Heart right ventricle (tissue), 16 donors: ENCODE data around the gene NKIRAS2. TPM values are rescaled to one million over a fixed set of nuclear protein-coding genes. Genes with fewer than 3 reads are reported as not detected.
A peak's percentile ranks its signal among the peaks of the same experiment; 100 is the strongest.
"Not testable (repeated sequence)": the region's sequence is repeated elsewhere in the genome, so short reads cannot be mapped to it uniquely, and the experiment has no call there.

Experiments used
- ATAC-seq, 8 donors: fragments of 200-7000 bp; cut with Tn5 transposase; one replicate each; pipeline ENCODE4 v1.9.1; 2020; ENCODE audit warnings: mild to moderate bottlenecking in 8 of 8, moderate library complexity in 8 of 8, moderate number of reproducible peaks in 1 of 8
- DNase-seq, 2 donors: peaks; one replicate each; pipeline ENCODE4 v3.0.0-alpha.2; 2020
- H3K27ac ChIP-seq, 10 donors: fragments of 200-600 bp; sonication (generic) in 2 of 10; one replicate each; pipeline versions ENCODE4 v1.5.0 to v1.8.0; 2020 to 2022; ENCODE audit warnings: mild to moderate bottlenecking in 3 of 10
- H3K27me3 ChIP-seq, 7 donors: fragments of 200-600 bp; one replicate each; pipeline ENCODE4 v1.8.0; 2021 to 2022; ENCODE audit warnings: mild to moderate bottlenecking in 2 of 7
- H3K36me3 ChIP-seq, 9 donors: fragments of 200-600 bp; sonication (generic) in 1 of 9; one replicate each; pipeline versions ENCODE4 v1.5.0 to v1.8.0; 2020 to 2022; ENCODE audit warnings: mild to moderate bottlenecking in 2 of 9
- H3K4me1 ChIP-seq, 9 donors: fragments of 200-600 bp; sonication (generic) in 1 of 9; one replicate each; pipeline versions ENCODE4 v1.5.0 to v1.8.0; 2020 to 2022; ENCODE audit warnings: mild to moderate bottlenecking in 4 of 9
- H3K4me3 ChIP-seq, 10 donors: fragments of 200-600 bp; sonication (generic) in 2 of 10; one replicate each; pipeline versions ENCODE4 v1.5.0 to v1.8.0; 2020 to 2022; ENCODE audit warnings: mild to moderate bottlenecking in 7 of 10, moderate library complexity in 2 of 10
- H3K9me3 ChIP-seq, 11 donors: fragments of 200-600 bp in 10 of 11; sonication (generic) in 2 of 11; one replicate each; pipeline versions ENCODE4 v1.5.0 to v1.8.0; 2013 to 2022; ENCODE audit warnings: mild to moderate bottlenecking in 2 of 11, control low read depth in 1 of 11, moderate library complexity in 1 of 11
- CTCF ChIP-seq, 9 donors: fragments of 200-600 bp; sonication (generic) in 2 of 9; IDR thresholded peaks; one replicate each; pipeline versions ENCODE4 v1.5.0 to v1.8.0; 2021 to 2022; ENCODE audit warnings: antibody characterized with exemption in 9 of 9, mild to moderate bottlenecking in 5 of 9, moderate library complexity in 1 of 9
- WGBS, 2 donors: extraction: QIAGEN DNeasy Blood & Tissue Kit; methylation state at CpG; one replicate each; pipeline ENCODE4 v1.1.7; 2013; ENCODE audit warnings: inconsistent platforms in 1 of 2; 5-methylcytosine and 5-hydroxymethylcytosine counted together
- intact Hi-C, 10 donors: fragments of 100-400 bp; cut with DNase I; formaldehyde crosslinking; loops; one replicate each; pipeline versions ENCODE4 v1.11.1 to v1.14.2; 2022
- polyA plus RNA-seq, 2 donors: library from polyadenylated mRNA; stranded (reverse); fragments of 200-250 nt; gene quantifications; one replicate each; pipeline ENCODE4 v1.2.3, GENCODE V29; 2013
- total RNA-seq, 10 donors: library from RNA; stranded (reverse); fragmentation: NEBNext Ultra II Directional in 3 of 10; extraction: Animal tissue kit (Norgen Biotek cat#: 25700) in 3 of 10; gene quantifications; one replicate each; pipeline versions ENCODE4 v1.2.1 to v1.2.4, GENCODE V29; 2021 to 2023
- donor health status: Arrhythmogenic right ventricular cardiomyopathy.
- donor health status: ischemic (EF 13 %, LVEDD 7.1; RV severe dilation, severe dysfunction).
- donor health status: healthy with polysubstance abuse.
- donor health status: DM: no; HTN: yes; CAD: no.
- donor health status: DM: no; HTN: no; CAD: no.
- donor health status: ischemic (EF 25% LVEDD 6.9; RV normal size, moderate dysfunction).
- donor health status: ischemic (EF 25% LVEDD 5.7; RV mildly dilated, moderate dysfunction).
- donor health status: healthy.
- donor health status: DM: yes; HTN: yes; CAD: no.
- donor health status: Ischemic cardiomyopathy.
- donor health status: ischemic (EF 35%, LVEDD 5.7; RV mildly dilated, moderate dysfunction).
- donor health status: nonischemic (EF 11% LVEDD 7.7; RV severe dilation, severe dysfunction).
- donor health status: DM: yes; HTN: yes; CAD: no.
- donor health status: PGD.
- donor health status: ischemic (EF 29% LVEDD 5.4; RV normal size, mild dysfunction).
- donor health status: nonischemic (EF 23%, LVEDD 6.1; RV moderate dilation, normal function).

NKIRAS2 gene
- total and polyA plus RNA-seq, 12 donors = 50.1 to 64.1 (median 57.2) TPM

GRCh38 chr17:42017866-42018200 is 2.1 kb upstream of the NKIRAS2 start:
- Histone ChIP-seq H3K4me1 (peaks cover 4 to 72% (median 56%) of the 10 kb centered on the region in 9 donors), H3K36me3 (peaks cover 0 to 19% (median 9%) of the 10 kb centered on the region in 9 donors), H3K9me3 (no peaks in the 10 kb centered on the region), H3K27ac (peak overlapping the region; percentile 85 to 97 (median 94)), H3K27me3 (no peaks in the 10 kb centered on the region), H3K4me3 (peak overlapping the region; percentile 71 to 98 (median 88))
- 2 to 10% methylated on average over 11 of the region's 11 CpGs for WGBS, 2 donors
- ATAC-seq (no peak), DNase-seq (no peak)
- TF ChIP-seq CTCF (IDR thresholded peaks at IDR 0.05) = no peak
- intact Hi-C loops = loop anchor here in 5 of 10 donors (5.0 kb wide), 2 partner anchors 46 to 51 kb away; partner anchors contain the start of gene CNP (in 4 of the 5)

GRCh38 chr17:42018339-42018738 is 1.6 kb upstream of the NKIRAS2 start:
- DNase-seq (no peak), ATAC-seq (no peak)
- Histone ChIP-seq H3K27me3 (no peaks in the 10 kb centered on the region), H3K27ac (peak overlapping the region in 9 of 10 donors; percentile 86 to 97 (median 94)), H3K36me3 (peaks cover 0 to 24% (median 14%) of the 10 kb centered on the region in 9 donors), H3K4me3 (peak overlapping the region in 8 of 10 donors; percentile 71 to 98 (median 86)), H3K9me3 (no peaks in the 10 kb centered on the region), H3K4me1 (peaks cover 4 to 66% (median 51%) of the 10 kb centered on the region in 9 donors)
- intact Hi-C loops = loop anchor here in 5 of 10 donors (5.0 kb wide), 2 partner anchors 46 to 51 kb away; partner anchors contain the start of gene CNP (in 4 of the 5)
- WGBS, 2 donors = 28 to 30% methylated on average over 3 of the region's 3 CpGs
- TF ChIP-seq CTCF (IDR thresholded peaks at IDR 0.05) = no peak

GRCh38 chr17:42018988-42019387 is 902 bp upstream of the NKIRAS2 start:
- no peak for DNase-seq
- H3K4me1 ChIP-seq = peaks cover 4 to 65% (median 47%) of the 10 kb centered on the region in 9 donors
- intact Hi-C loops = loop anchor here in 5 of 10 donors (5.0 kb wide), 2 partner anchors 47 to 52 kb away; partner anchors contain the start of gene CNP (in 4 of the 5)

GRCh38 chr17:42020845-42021244 is 955 bp downstream of the NKIRAS2 start:
- H3K27me3 ChIP-seq, ATAC-seq, DNase-seq, H3K9me3 ChIP-seq: not testable (repeated sequence)
- Histone ChIP-seq H3K4me3 (peak overlapping the region; percentile 73 to 98 (median 92)), H3K4me1 (peaks cover 12 to 65% (median 45%) of the 10 kb centered on the region in 9 donors), H3K36me3 (peaks cover 0 to 37% (median 25%) of the 10 kb centered on the region in 9 donors), H3K27ac (peak overlapping the region in 6 of 10 donors; percentile 84 to 96 (median 91))
- WGBS, 2 donors = 68 to 77% methylated on average over 8 of the region's 8 CpGs
- intact Hi-C loops = loop anchor here in 3 of 10 donors (5.0 to 10.0 kb wide), 4 partner anchors 54 to 164 kb away; partner anchors contain the start of genes CNP (in 1 of the 3), HCRT (in 1 of the 3) and KCNH4 (in 1 of the 3)

More at GRCh38 chr17:42018988-42019387, 902 bp upstream of the NKIRAS2 start:
- 93 to 96% methylated on average over 4 of the region's 4 CpGs for WGBS, 2 donors
- ATAC-seq = no peak
- Histone ChIP-seq H3K27ac (no peak overlapping the region), H3K4me3 (no peak overlapping the region), H3K9me3 (no peaks in the 10 kb centered on the region), H3K27me3 (no peaks in the 10 kb centered on the region), H3K36me3 (peaks cover 0 to 31% (median 20%) of the 10 kb centered on the region in 9 donors)
- TF ChIP-seq CTCF (IDR thresholded peaks at IDR 0.05) = no peak
